ENCODE measurements around the gene ZNF792. TPM values are rescaled to one million over a fixed set of nuclear protein-coding genes. Genes with fewer than 3 reads are reported as not detected.

Gene ZNF792
- total RNA-seq, 4 donors from 2014 or later: 4.6 to 8.4 (median 6.4) TPM

GRCh38 chr19:35005256-35005977 lies 41.4 kb upstream of the ZNF792 start:
- intact Hi-C loops (cut with DNase I): no loop called here
- Histone ChIP-seq H3K36me3 (peaks cover 7 to 57% (median 35%) of the 10 kb centered on the region in 4 donors), H3K27ac (replicated peaks in 1 of 4) (peak overlapping the region in 2 of 4 donors; percentile 60 to 62), H3K9me3 (no peaks in the 10 kb centered on the region), H3K4me1 (peaks cover 55 to 80% (median 72%) of the 10 kb centered on the region in 4 donors), H3K27me3 (no peaks in the 10 kb centered on the region), H3K4me3 (no peak overlapping the region)
- DNase-seq (ENCODE audit: extremely low spot score): no peak
- TF ChIP-seq EP300 (IDR thresholded peaks at IDR 0.05) (no peak), POLR2AphosphoS5 (IDR thresholded peaks at IDR 0.05) (no peak)
- WGBS: 81% methylated on average over 9 of the region's 11 CpGs

GRCh38 chr19:35004517-35005255 lies 40.7 kb upstream of the ZNF792 start:
- TF ChIP-seq CTCF (IDR thresholded peaks at IDR 0.05): no peak
- TF ChIP-seq POLR2A (IDR thresholded peaks at IDR 0.05; ENCODE audit: low read depth): no peak
- no peak for TF ChIP-seq POLR2AphosphoS5 (IDR thresholded peaks at IDR 0.05)
- no peak for TF ChIP-seq EP300 (IDR thresholded peaks at IDR 0.05)
- DNase-seq (ENCODE audit: extremely low spot score): no peak
- Histone ChIP-seq H3K27ac (replicated peaks in 1 of 4) (peak overlapping the region in 2 of 4 donors; percentile 62 to 99), H3K4me3 (no peak overlapping the region), H3K9me3 (no peaks in the 10 kb centered on the region), H3K27me3 (no peaks in the 10 kb centered on the region), H3K36me3 (peaks cover 0 to 50% (median 28%) of the 10 kb centered on the region in 4 donors), H3K4me1 (peaks cover 55 to 80% (median 74%) of the 10 kb centered on the region in 4 donors)
- intact Hi-C loops (cut with DNase I): no loop called here
- WGBS: 87% methylated on average over 12 of the region's 18 CpGs

- intact Hi-C loops (cut with DNase I): no loop called here
- Histone ChIP-seq H3K4me1 (peaks cover 65 to 85% (median 81%) of the 10 kb centered on the region in 4 donors), H3K9me3 (no peaks in the 10 kb centered on the region), H3K27ac (replicated peaks in 1 of 4) (peak overlapping the region; percentile 93 to 100 (median 99)), H3K27me3 (no peaks in the 10 kb centered on the region), H3K4me3 (peak overlapping the region in 2 of 4 donors; percentile 98 to 99), H3K36me3 (peaks cover 0 to 40% (median 17%) of the 10 kb centered on the region in 4 donors)
- WGBS: 89% methylated on average over 11 of the region's 11 CpGs
- no peak for TF ChIP-seq POLR2A (IDR thresholded peaks at IDR 0.05; ENCODE audit: low read depth)
- no peak for DNase-seq (ENCODE audit: extremely low spot score)
Observed at GRCh38 chr19:35002037-35002535, 38.1 kb upstream of the ZNF792 start.

GRCh38 chr19:35000647-35001501 lies 36.8 kb upstream of the ZNF792 start:
- Histone ChIP-seq H3K36me3 (peaks cover 0 to 28% (median 10%) of the 10 kb centered on the region in 4 donors), H3K27ac (replicated peaks in 1 of 4) (peak overlapping the region; percentile 93 to 100 (median 99)), H3K27me3 (no peaks in the 10 kb centered on the region), H3K9me3 (no peaks in the 10 kb centered on the region), H3K4me3 (peak overlapping the region; percentile 97 to 99 (median 98)), H3K4me1 (peaks cover 62 to 78% (median 71%) of the 10 kb centered on the region in 4 donors)
- intact Hi-C loops (cut with DNase I): no loop called here
- 1% methylated on average over 29 of the region's 46 CpGs for WGBS
- no peak for DNase-seq (ENCODE audit: extremely low spot score)
- peak in 1 of 2 donors; percentile 24 for TF ChIP-seq POLR2AphosphoS5 (IDR thresholded peaks at IDR 0.05)
- TF ChIP-seq EP300 (IDR thresholded peaks at IDR 0.05): no peak

- H3K27me3 ChIP-seq: no peaks in the 10 kb centered on the region
- intact Hi-C loops (cut with DNase I): no loop called here
- TF ChIP-seq EP300 (IDR thresholded peaks at IDR 0.05) (no peak), POLR2AphosphoS5 (IDR thresholded peaks at IDR 0.05) (no peak), CTCF (IDR thresholded peaks at IDR 0.05) (no peak), POLR2A (IDR thresholded peaks at IDR 0.05; ENCODE audit: low read depth) (no peak)
- H3K36me3 ChIP-seq: peaks cover 0 to 22% (median 4%) of the 10 kb centered on the region in 4 donors
- peak overlapping the region; percentile 97 to 99 (median 98) for H3K4me3 ChIP-seq
- peaks cover 62 to 74% (median 69%) of the 10 kb centered on the region in 4 donors for H3K4me1 ChIP-seq
- DNase-seq (ENCODE audit: extremely low spot score): no peak
- H3K9me3 ChIP-seq: no peaks in the 10 kb centered on the region
- WGBS: no CpG with 5 or more reads among the region's 37 CpGs
- peak overlapping the region; percentile 93 to 100 (median 99) for H3K27ac ChIP-seq (replicated peaks in 1 of 4)
Observed at GRCh38 chr19:35000338-35000646, 36.3 kb upstream of the ZNF792 start.
